Neural cell (in vitro differentiated cells): ENCODE data around the gene DIP2C. TPM values are rescaled to one million over a fixed set of nuclear protein-coding genes. Genes with fewer than 3 reads are reported as not detected.

Experiments used
- H2AFZ ChIP-seq: fragments of 200-600, 300-800 bp; sonication (generic), shearing (Covaris generic); 2 replicates; pipeline ENCODE4 v1.6.0; 2014; ENCODE audit warnings: low read depth, mild to moderate bottlenecking, antibody characterized with exemption, low read length, moderate library complexity
- H3F3A ChIP-seq: fragments of 200-600 bp; shearing (Covaris generic); 2 replicates; pipeline ENCODE4 v1.6.1; 2016; ENCODE audit warnings: mild to moderate bottlenecking, moderate library complexity, mixed read lengths, antibody characterized with exemption, low read length; ENCODE audit not compliant: insufficient read depth, poor library complexity, severe bottlenecking
- H3K27ac ChIP-seq: fragments of 200-600, 300-800 bp; sonication (generic), shearing (Covaris generic); 2 replicates; pipeline ENCODE4 v1.5.1; 2014; ENCODE audit warnings: mild to moderate bottlenecking, low read length, moderate library complexity
- H3K27me3 ChIP-seq: fragments of 300-800, 200-600 bp; sonication (generic), shearing (Covaris generic); 2 replicates; pipeline ENCODE4 v1.6.0; 2014; ENCODE audit warnings: mild to moderate bottlenecking, low read depth, low read length, moderate library complexity; ENCODE audit not compliant: insufficient read depth
- H3K36me3 ChIP-seq: fragments of 300-800, 200-600 bp; sonication (generic), shearing (Covaris generic); 2 replicates; pipeline ENCODE4 v1.5.1; 2014; ENCODE audit warnings: mild to moderate bottlenecking, antibody characterized with exemption, low read length, moderate library complexity; ENCODE audit not compliant: insufficient read depth
- H3K4me2 ChIP-seq: fragments of 300-800, 200-600 bp; sonication (generic), shearing (Covaris generic); 2 replicates; pipeline ENCODE4 v1.6.0; 2014; ENCODE audit warnings: mild to moderate bottlenecking, low read length
- H3K4me3 ChIP-seq: fragments of 300-800, 200-600 bp; sonication (generic), shearing (Covaris generic); 2 replicates; pipeline ENCODE4 v1.5.1; 2014; ENCODE audit warnings: mild to moderate bottlenecking, low read length, moderate library complexity
- H3K79me2 ChIP-seq: fragments of 200-600 bp; shearing (Covaris generic); replicated peaks from 2 replicates; pipeline ENCODE4 v1.6.0; 2014; ENCODE audit warnings: mild to moderate bottlenecking, low read length, moderate library complexity; ENCODE audit not compliant: insufficient read depth
- H3K9ac ChIP-seq: fragments of 300-800, 200-600 bp; sonication (generic), shearing (Covaris generic); 2 replicates; pipeline ENCODE4 v1.6.1; 2016; ENCODE audit warnings: mild to moderate bottlenecking, low read length, mixed read lengths
- H3K9me2 ChIP-seq: fragments of 200-600 bp; shearing (Covaris generic); 2 replicates; pipeline ENCODE4 v1.6.1; 2016; ENCODE audit warnings: mild to moderate bottlenecking, low read length, mixed read lengths; ENCODE audit not compliant: insufficient read depth
- H3K9me3 ChIP-seq: fragments of 200-600, 300-800 bp; sonication (generic), shearing (Covaris generic); 2 replicates; pipeline ENCODE4 v1.6.1; 2016; ENCODE audit warnings: mild to moderate bottlenecking, mixed run types, low read length, moderate library complexity, mixed read lengths
- H4K20me1 ChIP-seq: fragments of 200-600 bp; shearing (Covaris generic); 2 replicates; pipeline ENCODE4 v1.6.1; 2016; ENCODE audit warnings: mild to moderate bottlenecking, mixed run types; ENCODE audit not compliant: insufficient read depth
- CTCF ChIP-seq: fragments of 450-650 bp; IDR thresholded peaks from 2 replicates; pipeline ENCODE4 v1.5.1; 2014; ENCODE audit warnings: antibody characterized with exemption, mild to moderate bottlenecking, moderate library complexity; ENCODE audit not compliant: poor library complexity, severe bottlenecking
- EP300 ChIP-seq: fragments of 450-650 bp; conservative IDR thresholded peaks from 2 replicates; pipeline ENCODE4 v1.6.1; 2014; ENCODE audit warnings: antibody characterized with exemption, mild to moderate bottlenecking, moderate library complexity; ENCODE audit not compliant: poor library complexity, severe bottlenecking
- EZH2 ChIP-seq: fragments of 200-600, 300-800 bp; shearing (Covaris generic), sonication (generic); IDR thresholded peaks from 2 replicates; pipeline ENCODE4 v1.6.1; 2014; ENCODE audit warnings: antibody characterized with exemption, low read length, borderline replicate concordance, mild to moderate bottlenecking; ENCODE audit not compliant: insufficient read depth, poor library complexity, severe bottlenecking
- MXI1 ChIP-seq: fragments of 450-650 bp; conservative IDR thresholded peaks from 2 replicates; pipeline ENCODE4 v1.6.1; 2014; ENCODE audit warnings: antibody characterized with exemption, mild to moderate bottlenecking; ENCODE audit not compliant: poor library complexity, severe bottlenecking
- POLR2AphosphoS5 ChIP-seq: IDR thresholded peaks from 2 replicates; pipeline ENCODE4 v1.6.1; 2012
- RAD21 ChIP-seq: fragments of 450-650 bp; conservative IDR thresholded peaks from 2 replicates; pipeline ENCODE4 v1.6.1; 2014; ENCODE audit warnings: antibody characterized with exemption, mild to moderate bottlenecking, moderate library complexity
- SMC3 ChIP-seq: fragments of 450-650 bp; conservative IDR thresholded peaks from 2 replicates; pipeline ENCODE4 v1.6.1; 2014; ENCODE audit warnings: antibody characterized with exemption, mild to moderate bottlenecking, moderate library complexity; ENCODE audit not compliant: poor library complexity
- TAF1 ChIP-seq: IDR thresholded peaks from 2 replicates; pipeline ENCODE4 v1.6.1; 2012; ENCODE audit warnings: low read depth
- polyA plus RNA-seq: library from polyadenylated mRNA; depleted of rRNA; stranded (reverse); fragments of >200 nt; gene quantifications from 2 replicates; pipeline ENCODE4 v1.2.3, GENCODE V29; 2014
- TF ChIP-seq, protein P1 (sequence below): IDR thresholded peaks from 2 replicates; pipeline ENCODE4 v1.6.1; 2012; ENCODE audit warnings: borderline replicate concordance

The DIP2C gene
- polyA plus RNA-seq, 1 donor from 2014 or later, result 24.1 TPM

- no peak overlapping the region for H3K4me2 ChIP-seq
- H3K79me2 ChIP-seq, result no peaks in the 10 kb centered on the region
- no peak overlapping the region for H2AFZ ChIP-seq
- no peak overlapping the region for H3K27ac ChIP-seq
- H3K9me3 ChIP-seq, result no peaks in the 10 kb centered on the region
- H3K4me3 ChIP-seq, result no peak overlapping the region
- peaks cover 5% of the 10 kb centered on the region for H3K36me3 ChIP-seq
- no peaks in the 10 kb centered on the region for H3K27me3 ChIP-seq
- H3K9me2 ChIP-seq, result no peaks in the 10 kb centered on the region
- H4K20me1 ChIP-seq, result no peaks in the 10 kb centered on the region
- no peak overlapping the region for H3K9ac ChIP-seq
- TF ChIP-seq POLR2AphosphoS5, result no peak
- TF ChIP-seq RAD21, result no peak
- TF ChIP-seq, protein P1, sequence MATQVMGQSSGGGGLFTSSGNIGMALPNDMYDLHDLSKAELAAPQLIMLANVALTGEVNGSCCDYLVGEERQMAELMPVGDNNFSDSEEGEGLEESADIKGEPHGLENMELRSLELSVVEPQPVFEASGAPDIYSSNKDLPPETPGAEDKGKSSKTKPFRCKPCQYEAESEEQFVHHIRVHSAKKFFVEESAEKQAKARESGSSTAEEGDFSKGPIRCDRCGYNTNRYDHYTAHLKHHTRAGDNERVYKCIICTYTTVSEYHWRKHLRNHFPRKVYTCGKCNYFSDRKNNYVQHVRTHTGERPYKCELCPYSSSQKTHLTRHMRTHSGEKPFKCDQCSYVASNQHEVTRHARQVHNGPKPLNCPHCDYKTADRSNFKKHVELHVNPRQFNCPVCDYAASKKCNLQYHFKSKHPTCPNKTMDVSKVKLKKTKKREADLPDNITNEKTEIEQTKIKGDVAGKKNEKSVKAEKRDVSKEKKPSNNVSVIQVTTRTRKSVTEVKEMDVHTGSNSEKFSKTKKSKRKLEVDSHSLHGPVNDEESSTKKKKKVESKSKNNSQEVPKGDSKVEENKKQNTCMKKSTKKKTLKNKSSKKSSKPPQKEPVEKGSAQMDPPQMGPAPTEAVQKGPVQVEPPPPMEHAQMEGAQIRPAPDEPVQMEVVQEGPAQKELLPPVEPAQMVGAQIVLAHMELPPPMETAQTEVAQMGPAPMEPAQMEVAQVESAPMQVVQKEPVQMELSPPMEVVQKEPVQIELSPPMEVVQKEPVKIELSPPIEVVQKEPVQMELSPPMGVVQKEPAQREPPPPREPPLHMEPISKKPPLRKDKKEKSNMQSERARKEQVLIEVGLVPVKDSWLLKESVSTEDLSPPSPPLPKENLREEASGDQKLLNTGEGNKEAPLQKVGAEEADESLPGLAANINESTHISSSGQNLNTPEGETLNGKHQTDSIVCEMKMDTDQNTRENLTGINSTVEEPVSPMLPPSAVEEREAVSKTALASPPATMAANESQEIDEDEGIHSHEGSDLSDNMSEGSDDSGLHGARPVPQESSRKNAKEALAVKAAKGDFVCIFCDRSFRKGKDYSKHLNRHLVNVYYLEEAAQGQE, result no peak
- no peak for TF ChIP-seq SMC3
- TF ChIP-seq TAF1, result no peak
- TF ChIP-seq EZH2, result no peak
- no peak for TF ChIP-seq MXI1
- TF ChIP-seq EP300, result no peak
- TF ChIP-seq CTCF, result no peak
- H3F3A ChIP-seq, result no peaks in the 10 kb centered on the region
Observed at GRCh38 chr10:413662-414071, 275.8 kb downstream of the DIP2C start.

DNA sequence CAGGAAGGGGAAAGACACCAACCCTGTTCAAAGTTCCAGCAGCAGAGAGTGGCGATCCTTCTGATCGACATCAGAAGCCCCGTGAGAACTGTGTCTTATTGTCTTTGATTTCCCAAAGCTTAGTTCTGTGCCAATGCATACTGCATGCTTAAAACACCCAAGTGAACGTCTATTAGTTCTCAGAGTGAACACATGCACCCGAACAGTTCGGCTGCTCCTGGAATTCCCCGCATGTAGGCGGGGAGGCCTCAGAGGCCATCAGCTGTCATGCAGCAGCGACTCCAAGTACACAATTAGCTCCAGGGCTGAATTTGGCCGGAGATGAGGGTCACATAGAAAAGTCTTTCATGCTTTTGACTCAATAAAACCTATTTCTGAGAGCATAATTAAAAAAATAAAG is 277.4 kb downstream of the DIP2C start:
- Histone ChIP-seq H3K36me3 (peaks cover 7% of the 10 kb centered on the region), H3K4me3 (no peak overlapping the region), H3K4me2 (no peak overlapping the region), H3K9me3 (no peaks in the 10 kb centered on the region), H4K20me1 (no peaks in the 10 kb centered on the region), H3K9me2 (no peaks in the 10 kb centered on the region), H3K27me3 (no peaks in the 10 kb centered on the region), H3K79me2 (no peaks in the 10 kb centered on the region), H2AFZ (no peak overlapping the region), H3K27ac (no peak overlapping the region), H3F3A (no peaks in the 10 kb centered on the region), H3K9ac (no peak overlapping the region)
- TF ChIP-seq SMC3 (no peak), CTCF (no peak), EZH2 (no peak), EP300 (no peak), POLR2AphosphoS5 (no peak)
